Stimulated activated CD4-positive, alpha-beta T cell treated with anti-CD3 and anti-CD28 coated beads, TNF-alpha, amount 100 ng/mL, for 1 hour (primary cell): Measurements from ENCODE around the gene DZIP1.
"Not testable (repeated sequence)": the region's sequence is repeated elsewhere in the genome, so short reads cannot be mapped to it uniquely, and the experiment has no call there.

Experiments used
- DNase-seq, 3 donors: peaks; one replicate each; pipeline ENCODE4 v3.0.0-alpha.2; 2020; ENCODE audit warnings: low read depth in 3 of 3, low spot score in 1 of 3

Gene DZIP1

GRCh38 chr13:95604556-95604915, 40.0 kb downstream of the DZIP1 start:
- no peak for DNase-seq

GRCh38 chr13:95603887-95604555, 40.5 kb downstream of the DZIP1 start:
- no peak for DNase-seq

- DNase-seq: no peak
Measured at GRCh38 chr13:95601906-95602305, 42.6 kb downstream of the DZIP1 start.

- no peak for DNase-seq
Measured at GRCh38 chr13:95601216-95601615, 43.3 kb downstream of the DZIP1 start.

- DNase-seq: no peak
Measured at GRCh38 chr13:95596701-95597100, 47.8 kb downstream of the DZIP1 start.

GRCh38 chr13:95593462-95593861, 51.0 kb downstream of the DZIP1 start:
- no peak for DNase-seq

GRCh38 chr13:95588721-95589120, 55.8 kb downstream of the DZIP1 start:
- no peak for DNase-seq

GRCh38 chr13:95588134-95588533, 56.4 kb downstream of the DZIP1 start:
- DNase-seq: no peak

GRCh38 chr13:95585867-95586266, 58.6 kb downstream of the DZIP1 start:
- no peak for DNase-seq

GRCh38 chr13:95579303-95579702, 65.2 kb downstream of the DZIP1 start:
- DNase-seq: no peak

- no peak for DNase-seq
Measured at GRCh38 chr13:95573221-95573620, 71.3 kb downstream of the DZIP1 start.

- no peak for DNase-seq
Measured at GRCh38 chr13:95571941-95572340, 72.6 kb downstream of the DZIP1 start.

- no peak for DNase-seq
Measured at GRCh38 chr13:95570016-95570415, 74.5 kb downstream of the DZIP1 start.

GRCh38 chr13:95568131-95568530, 76.4 kb downstream of the DZIP1 start:
- no peak for DNase-seq

- not testable (repeated sequence) for DNase-seq
Measured at GRCh38 chr13:95565758-95566157, 78.7 kb downstream of the DZIP1 start.

- no peak for DNase-seq
Measured at GRCh38 chr13:95564733-95565291, 79.7 kb downstream of the DZIP1 start.

- no peak for DNase-seq
Measured at GRCh38 chr13:95564091-95564490, 80.4 kb downstream of the DZIP1 start.

GRCh38 chr13:95560387-95560786, 84.1 kb downstream of the DZIP1 start:
- no peak for DNase-seq

GRCh38 chr13:95559100-95559499, 85.4 kb downstream of the DZIP1 start:
- no peak for DNase-seq

- DNase-seq: no peak
Measured at GRCh38 chr13:95557013-95557412, 87.5 kb downstream of the DZIP1 start.

- DNase-seq: no peak
Measured at GRCh38 chr13:95553581-95554385, 90.7 kb downstream of the DZIP1 start.
